ENCODE measurements around the gene KRT1.

KRT1 gene

DNA sequence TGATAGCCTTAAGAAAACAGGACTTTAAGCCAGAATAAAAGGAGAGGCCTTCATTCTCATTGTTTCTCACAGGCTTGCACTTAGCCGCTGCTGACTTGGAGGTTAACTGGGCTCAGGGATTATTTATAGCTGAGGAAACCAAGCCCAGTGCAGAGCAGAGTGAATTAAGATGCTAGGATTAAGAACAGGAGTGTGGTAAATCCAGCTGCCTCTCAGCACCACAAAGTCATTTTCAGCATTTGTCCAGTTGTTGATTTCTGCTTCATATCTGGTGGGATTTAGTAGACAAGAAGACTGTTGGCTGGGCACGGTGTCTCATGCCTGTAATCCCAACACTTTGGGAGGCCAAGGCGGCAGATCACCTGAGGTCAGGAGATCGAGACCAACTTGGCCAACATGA is 47.6 kb downstream of the KRT1 start:
- DNase-seq, result no peak

DNA sequence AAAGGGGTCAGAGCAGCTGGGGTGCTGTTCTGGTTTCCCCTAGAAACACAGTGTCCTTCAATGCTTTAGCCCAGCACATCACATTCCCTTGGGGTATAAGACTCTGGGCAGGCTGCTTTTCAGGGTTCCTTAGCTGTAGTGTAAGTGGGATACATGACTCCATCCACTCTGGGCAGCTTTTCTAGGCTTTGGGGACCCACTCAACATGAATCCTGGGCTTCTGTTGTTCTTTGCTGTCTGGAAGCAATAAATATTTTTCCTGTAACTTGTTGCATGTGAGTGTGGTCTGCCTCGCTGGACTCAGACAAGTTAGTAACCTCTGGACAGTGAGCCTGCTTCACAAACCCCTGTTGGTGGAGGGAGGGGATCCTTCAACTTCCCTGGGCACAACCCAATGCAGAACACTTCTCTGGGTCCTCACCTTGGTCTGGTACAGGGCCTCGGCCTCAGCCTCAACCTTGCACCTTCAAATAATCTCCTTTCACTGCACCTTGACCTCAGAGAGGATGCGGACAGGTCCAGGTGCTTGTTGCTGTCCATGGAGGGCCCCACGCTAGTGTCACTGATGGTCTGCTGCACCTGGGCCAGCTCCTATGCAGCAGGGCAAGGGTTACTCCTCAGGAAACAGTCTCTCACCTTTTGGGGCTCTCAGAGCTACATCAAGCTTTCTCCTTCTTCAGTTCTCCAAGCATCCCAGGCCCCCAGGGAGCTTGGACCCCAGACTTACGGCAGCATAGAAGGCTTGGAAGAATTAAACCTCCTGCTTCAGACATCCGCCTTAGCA is 48.3 kb downstream of the KRT1 start:
- no peak for DNase-seq

DNA sequence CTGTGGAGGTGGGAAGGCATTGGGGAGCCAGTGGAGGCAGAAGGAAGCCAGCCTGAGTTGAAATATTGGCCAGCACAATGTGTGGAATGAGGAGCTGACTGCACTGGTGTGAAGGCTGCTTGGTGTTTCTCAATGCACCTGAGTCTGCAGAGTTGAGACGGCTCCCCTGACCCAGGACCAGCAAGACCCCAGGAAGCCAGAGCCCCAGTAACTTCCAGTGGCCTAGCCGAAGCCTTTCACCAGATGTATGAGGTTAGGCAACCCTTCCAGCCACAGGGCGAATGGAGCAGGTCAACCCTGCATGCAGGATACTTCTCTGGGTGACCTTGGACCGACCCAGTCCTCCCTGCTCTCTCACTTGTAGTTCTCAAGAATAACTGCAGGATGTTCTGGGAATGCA is 48.9 kb downstream of the KRT1 start:
- DNase-seq, result no peak

DNA sequence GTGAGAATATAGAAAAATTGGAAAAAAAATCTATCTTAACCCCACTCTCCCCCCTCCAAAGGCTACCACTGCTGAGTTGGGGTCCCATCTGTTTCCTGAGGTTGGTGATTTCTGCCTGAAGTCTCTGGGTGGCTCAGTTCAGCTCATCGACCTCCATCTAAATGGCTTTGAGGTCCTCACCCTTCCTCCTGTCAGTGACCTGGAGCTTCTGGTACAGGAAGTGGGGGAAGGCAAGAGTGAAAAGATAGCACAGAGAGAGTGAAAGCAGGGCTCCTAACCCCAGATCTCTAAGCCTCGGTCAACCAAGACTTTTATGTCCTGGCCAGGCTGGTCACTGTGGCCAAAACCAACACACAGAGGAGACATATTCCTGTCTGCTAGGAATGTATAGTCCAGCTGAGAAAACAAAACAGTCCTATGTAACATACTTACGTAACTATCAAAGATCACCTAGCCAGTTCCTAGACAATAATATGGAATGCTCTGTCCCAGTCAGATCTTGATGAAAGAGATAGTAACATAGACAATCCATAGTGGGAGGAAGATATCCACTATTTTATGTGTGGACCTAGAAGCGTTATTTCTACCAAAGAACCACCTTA is 49.5 kb downstream of the KRT1 start:
- no peak for DNase-seq

DNA sequence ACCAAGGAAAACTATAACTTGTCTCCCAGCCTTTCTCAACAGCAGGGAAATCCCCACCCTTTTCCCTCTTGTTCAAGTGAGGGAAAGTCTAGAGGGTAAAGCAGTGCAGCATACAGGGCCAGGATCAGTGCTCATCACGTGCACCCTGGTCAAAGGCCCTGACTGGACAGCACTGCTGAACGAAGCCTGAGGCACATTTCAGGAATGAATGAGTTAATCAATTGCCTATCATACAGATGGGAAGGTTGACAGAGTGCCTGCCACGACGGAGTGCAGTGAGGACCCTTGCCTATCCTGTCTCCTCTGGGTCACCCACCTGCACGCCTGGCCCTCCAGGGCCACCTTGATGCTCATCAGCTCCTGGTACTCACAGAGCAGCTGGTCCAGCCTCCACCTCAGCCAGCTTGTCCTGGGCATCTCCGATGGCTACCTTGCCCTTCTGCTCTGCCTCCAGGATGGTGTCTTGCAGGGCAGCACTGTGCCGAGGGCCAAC is 50.2 kb downstream of the KRT1 start:
- DNase-seq, result no peak

DNA sequence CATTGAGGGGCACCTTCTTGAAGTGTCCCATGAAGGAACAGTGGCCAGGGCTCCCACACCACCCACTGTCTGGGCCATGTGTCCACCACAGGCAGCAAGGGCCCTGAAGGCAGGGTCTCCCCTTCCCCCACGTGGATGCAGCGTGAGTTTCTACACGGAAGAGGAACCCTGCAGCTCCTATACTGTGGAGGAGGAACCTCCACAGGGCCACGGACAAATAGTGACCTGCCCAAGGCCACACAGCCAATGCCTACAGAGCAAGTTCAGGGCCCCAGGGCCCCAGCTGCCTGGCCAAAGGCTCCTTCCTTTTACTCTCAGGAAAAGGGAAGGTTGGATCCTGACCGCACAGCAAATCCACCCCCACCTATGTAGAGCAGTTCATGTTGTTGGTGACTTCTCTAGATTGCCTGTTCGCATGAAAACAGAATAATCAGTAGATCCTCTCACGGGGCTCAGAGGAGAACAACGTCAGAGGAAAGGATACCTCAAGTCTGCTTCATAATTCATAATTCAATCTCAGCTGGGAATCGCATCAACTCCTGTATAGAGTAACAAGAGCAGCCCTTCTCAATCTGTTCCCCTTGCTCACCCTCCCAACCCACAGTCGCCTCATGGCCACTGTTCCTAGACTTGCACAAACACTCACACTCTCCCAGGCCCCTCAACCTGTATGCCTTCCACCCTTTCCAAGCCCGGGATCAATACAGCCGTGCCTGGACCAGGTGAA is 50.8 kb downstream of the KRT1 start:
- DNase-seq, result no peak

DNA sequence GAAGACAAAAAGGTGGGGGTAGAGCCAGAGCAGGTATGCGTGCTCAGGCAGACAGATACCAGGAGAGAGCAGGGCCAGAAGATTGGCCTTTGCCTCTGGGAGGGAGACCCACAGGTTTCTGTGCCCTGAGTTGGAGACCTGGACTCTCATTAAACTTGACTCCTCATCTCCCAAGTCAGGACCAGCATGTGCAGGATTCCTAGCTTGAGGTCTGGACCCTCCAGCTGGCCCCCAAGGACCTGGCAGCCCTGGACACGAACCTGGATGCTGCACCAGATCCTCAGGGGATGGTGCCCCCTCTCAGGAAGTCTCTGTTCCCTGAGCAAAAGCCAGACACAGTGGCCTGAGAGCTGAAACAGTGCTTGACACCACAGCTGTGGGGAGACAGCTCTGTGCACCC is 51.4 kb downstream of the KRT1 start:
- no peak for DNase-seq

DNA sequence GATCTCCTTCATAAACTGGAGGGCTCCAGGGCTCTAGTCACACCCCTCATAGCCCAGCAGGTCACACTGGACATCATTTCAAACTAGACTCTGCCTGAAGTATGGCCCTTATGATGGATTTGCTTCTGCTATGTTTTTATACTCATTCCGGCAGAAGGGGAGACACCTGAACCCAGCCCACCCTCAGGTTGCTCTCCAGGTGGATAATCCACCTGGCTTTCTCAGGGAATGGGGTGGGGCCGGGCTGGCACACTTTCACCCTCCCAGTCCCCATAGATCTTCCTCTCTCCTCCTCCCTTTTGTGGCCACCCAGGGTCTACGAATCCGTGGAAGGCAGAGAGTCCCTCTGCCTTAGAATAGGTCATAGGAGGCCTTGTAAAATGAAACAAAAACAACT is 52.1 kb downstream of the KRT1 start:
- no peak for DNase-seq

DNA sequence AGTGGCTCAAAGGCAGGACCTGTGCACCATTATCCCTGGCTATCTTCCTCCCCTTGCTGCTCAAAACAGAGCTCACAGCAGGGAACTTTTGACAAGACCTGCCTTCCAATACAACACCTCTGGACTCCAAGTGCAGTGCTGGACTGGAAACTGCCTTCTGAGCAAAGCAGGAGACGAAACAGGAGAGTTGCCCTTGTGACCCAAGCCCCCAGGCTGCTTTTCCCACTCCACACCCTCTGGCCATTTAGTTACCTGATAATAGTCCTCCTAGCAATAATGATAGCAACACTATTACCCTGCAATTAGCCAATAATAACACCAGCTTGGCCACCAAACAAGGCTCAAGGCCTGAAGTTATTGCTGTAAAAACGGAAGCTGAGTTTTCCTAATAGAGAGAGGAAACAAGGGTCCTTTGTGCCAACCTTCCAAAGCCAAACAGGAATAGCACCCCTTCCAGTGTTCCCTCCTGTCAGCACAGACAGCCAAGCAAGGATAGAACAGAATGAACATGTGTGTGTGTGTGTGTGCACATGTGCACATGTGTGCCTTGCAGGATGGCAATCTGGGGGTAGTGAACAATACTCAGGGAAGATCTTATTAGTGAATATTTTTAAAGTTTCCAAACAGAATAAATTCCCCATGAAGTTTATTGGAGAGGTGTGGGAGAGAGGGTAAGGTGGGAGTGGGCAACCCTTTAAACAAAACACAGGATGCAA is 52.7 kb downstream of the KRT1 start:
- no peak for DNase-seq

Data from DMS79 (cell line).